Heart right ventricle (tissue), 16 donors: ENCODE results near the gene PPL. TPM values are rescaled to one million over a fixed set of nuclear protein-coding genes. Genes with fewer than 3 reads are reported as not detected.

Experiments used
- ATAC-seq, 8 donors: fragments of 200-7000 bp; cut with Tn5 transposase; one replicate each; pipeline ENCODE4 v1.9.1; 2020; ENCODE audit warnings: mild to moderate bottlenecking in 8 of 8, moderate library complexity in 8 of 8, moderate number of reproducible peaks in 1 of 8
- DNase-seq, 2 donors: peaks; one replicate each; pipeline ENCODE4 v3.0.0-alpha.2; 2020
- H3K27ac ChIP-seq, 10 donors: fragments of 200-600 bp; sonication (generic) in 2 of 10; one replicate each; pipeline versions ENCODE4 v1.5.0 to v1.8.0; 2020 to 2022; ENCODE audit warnings: mild to moderate bottlenecking in 3 of 10
- H3K27me3 ChIP-seq, 7 donors: fragments of 200-600 bp; one replicate each; pipeline ENCODE4 v1.8.0; 2021 to 2022; ENCODE audit warnings: mild to moderate bottlenecking in 2 of 7
- H3K36me3 ChIP-seq, 9 donors: fragments of 200-600 bp; sonication (generic) in 1 of 9; one replicate each; pipeline versions ENCODE4 v1.5.0 to v1.8.0; 2020 to 2022; ENCODE audit warnings: mild to moderate bottlenecking in 2 of 9
- H3K4me1 ChIP-seq, 9 donors: fragments of 200-600 bp; sonication (generic) in 1 of 9; one replicate each; pipeline versions ENCODE4 v1.5.0 to v1.8.0; 2020 to 2022; ENCODE audit warnings: mild to moderate bottlenecking in 4 of 9
- H3K4me3 ChIP-seq, 10 donors: fragments of 200-600 bp; sonication (generic) in 2 of 10; one replicate each; pipeline versions ENCODE4 v1.5.0 to v1.8.0; 2020 to 2022; ENCODE audit warnings: mild to moderate bottlenecking in 7 of 10, moderate library complexity in 2 of 10
- H3K9me3 ChIP-seq, 11 donors: fragments of 200-600 bp in 10 of 11; sonication (generic) in 2 of 11; one replicate each; pipeline versions ENCODE4 v1.5.0 to v1.8.0; 2013 to 2022; ENCODE audit warnings: mild to moderate bottlenecking in 2 of 11, control low read depth in 1 of 11, moderate library complexity in 1 of 11
- CTCF ChIP-seq, 9 donors: fragments of 200-600 bp; sonication (generic) in 2 of 9; IDR thresholded peaks; one replicate each; pipeline versions ENCODE4 v1.5.0 to v1.8.0; 2021 to 2022; ENCODE audit warnings: antibody characterized with exemption in 9 of 9, mild to moderate bottlenecking in 5 of 9, moderate library complexity in 1 of 9
- WGBS, 2 donors: extraction: QIAGEN DNeasy Blood & Tissue Kit; methylation state at CpG; one replicate each; pipeline ENCODE4 v1.1.7; 2013; ENCODE audit warnings: inconsistent platforms in 1 of 2; 5-methylcytosine and 5-hydroxymethylcytosine counted together
- intact Hi-C, 10 donors: fragments of 100-400 bp; cut with DNase I; formaldehyde crosslinking; loops; one replicate each; pipeline versions ENCODE4 v1.11.1 to v1.14.2; 2022
- polyA plus RNA-seq, 2 donors: library from polyadenylated mRNA; stranded (reverse); fragments of 200-250 nt; gene quantifications; one replicate each; pipeline ENCODE4 v1.2.3, GENCODE V29; 2013
- total RNA-seq, 10 donors: library from RNA; stranded (reverse); fragmentation: NEBNext Ultra II Directional in 3 of 10; extraction: Animal tissue kit (Norgen Biotek cat#: 25700) in 3 of 10; gene quantifications; one replicate each; pipeline versions ENCODE4 v1.2.1 to v1.2.4, GENCODE V29; 2021 to 2023
- donor health status: Arrhythmogenic right ventricular cardiomyopathy.
- donor health status: ischemic (EF 13 %, LVEDD 7.1; RV severe dilation, severe dysfunction).
- donor health status: healthy with polysubstance abuse.
- donor health status: DM: no; HTN: yes; CAD: no.
- donor health status: DM: no; HTN: no; CAD: no.
- donor health status: ischemic (EF 25% LVEDD 6.9; RV normal size, moderate dysfunction).
- donor health status: ischemic (EF 25% LVEDD 5.7; RV mildly dilated, moderate dysfunction).
- donor health status: healthy.
- donor health status: DM: yes; HTN: yes; CAD: no.
- donor health status: Ischemic cardiomyopathy.
- donor health status: ischemic (EF 35%, LVEDD 5.7; RV mildly dilated, moderate dysfunction).
- donor health status: nonischemic (EF 11% LVEDD 7.7; RV severe dilation, severe dysfunction).
- donor health status: DM: yes; HTN: yes; CAD: no.
- donor health status: PGD.
- donor health status: ischemic (EF 29% LVEDD 5.4; RV normal size, mild dysfunction).
- donor health status: nonischemic (EF 23%, LVEDD 6.1; RV moderate dilation, normal function).

PPL gene
- total and polyA plus RNA-seq, 12 donors: 4.9 to 19.3 (median 7.3) TPM

GRCh38 chr16:4895366-4895765 lies 41.6 kb downstream of the PPL start:
- Histone ChIP-seq H3K9me3 (peaks cover 0 to 8% (median 5%) of the 10 kb centered on the region in 11 donors), H3K27me3 (no peaks in the 10 kb centered on the region), H3K4me1 (peaks cover 8 to 20% (median 14%) of the 10 kb centered on the region in 9 donors), H3K27ac (no peak overlapping the region), H3K4me3 (no peak overlapping the region), H3K36me3 (peaks cover 0 to 7% (median 0%) of the 10 kb centered on the region in 9 donors)
- intact Hi-C loops: no loop called here
- ATAC-seq: no peak
- 92 to 93% methylated on average over 12 to 13 of the region's 13 CpGs for WGBS, 2 donors
- no peak for TF ChIP-seq CTCF (IDR thresholded peaks at IDR 0.05)
- DNase-seq: no peak

- Histone ChIP-seq H3K27me3 (no peaks in the 10 kb centered on the region), H3K4me3 (no peak overlapping the region), H3K4me1 (peaks cover 8 to 20% (median 14%) of the 10 kb centered on the region in 9 donors), H3K9me3 (peaks cover 0 to 8% (median 5%) of the 10 kb centered on the region in 11 donors), H3K36me3 (peaks cover 0 to 13% (median 0%) of the 10 kb centered on the region in 9 donors), H3K27ac (no peak overlapping the region)
- TF ChIP-seq CTCF (IDR thresholded peaks at IDR 0.05): no peak
- ATAC-seq (no peak), DNase-seq (no peak)
- WGBS, 2 donors: 89% methylated on average over 22 of the region's 22 CpGs
- intact Hi-C loops: loop anchor here in 1 of 10 donors (5.0 kb wide), 1 partner anchor 43 kb away; the partner anchor contains the start of gene PPL
These were observed 42.4 kb downstream of the PPL start for GRCh38 chr16:4894276-4895150.

- Histone ChIP-seq H3K27ac (peak overlapping the region in 6 of 10 donors; percentile 17 to 64 (median 47)), H3K9me3 (peaks cover 0 to 2% (median 0%) of the 10 kb centered on the region in 11 donors), H3K27me3 (no peaks in the 10 kb centered on the region), H3K4me1 (peaks cover 8 to 20% (median 14%) of the 10 kb centered on the region in 9 donors), H3K36me3 (peaks cover 0 to 18% (median 0%) of the 10 kb centered on the region in 9 donors), H3K4me3 (no peak overlapping the region)
- peak in 5 of 8 donors; percentile 2 to 33 (median 17) for ATAC-seq
- intact Hi-C loops: loop anchor here in 1 of 10 donors (5.0 kb wide), 1 partner anchor 44 kb away; the partner anchor contains the start of gene PPL
- 90% methylated on average over 26 of the region's 26 CpGs for WGBS, 2 donors
- no peak for DNase-seq
- TF ChIP-seq CTCF (IDR thresholded peaks at IDR 0.05): no peak
These were observed 43.7 kb downstream of the PPL start for GRCh38 chr16:4893103-4893862.
